ENCODE results near the gene CCN5.

DNA sequence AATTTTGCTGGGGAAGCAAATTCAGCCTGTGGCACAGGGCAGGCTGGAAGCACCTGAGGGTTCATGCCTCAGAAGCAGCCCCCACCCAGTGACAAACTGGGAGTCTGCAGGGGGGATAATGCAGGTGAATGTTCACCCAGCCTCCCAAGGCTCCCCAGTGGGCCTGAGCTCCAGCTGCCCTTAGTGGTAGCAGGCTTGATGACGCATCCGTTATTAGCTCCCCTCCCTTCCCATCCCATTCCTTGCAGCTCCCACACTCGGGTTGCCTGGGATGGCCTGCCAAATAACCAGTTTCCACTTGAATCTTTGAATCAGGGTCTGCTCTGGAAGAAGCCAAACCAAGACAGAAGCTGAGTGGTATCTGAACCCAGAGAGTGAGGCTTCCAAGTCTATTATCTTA, 46.3 kb downstream of the CCN5 start:
- TF ChIP-seq, protein P1, sequence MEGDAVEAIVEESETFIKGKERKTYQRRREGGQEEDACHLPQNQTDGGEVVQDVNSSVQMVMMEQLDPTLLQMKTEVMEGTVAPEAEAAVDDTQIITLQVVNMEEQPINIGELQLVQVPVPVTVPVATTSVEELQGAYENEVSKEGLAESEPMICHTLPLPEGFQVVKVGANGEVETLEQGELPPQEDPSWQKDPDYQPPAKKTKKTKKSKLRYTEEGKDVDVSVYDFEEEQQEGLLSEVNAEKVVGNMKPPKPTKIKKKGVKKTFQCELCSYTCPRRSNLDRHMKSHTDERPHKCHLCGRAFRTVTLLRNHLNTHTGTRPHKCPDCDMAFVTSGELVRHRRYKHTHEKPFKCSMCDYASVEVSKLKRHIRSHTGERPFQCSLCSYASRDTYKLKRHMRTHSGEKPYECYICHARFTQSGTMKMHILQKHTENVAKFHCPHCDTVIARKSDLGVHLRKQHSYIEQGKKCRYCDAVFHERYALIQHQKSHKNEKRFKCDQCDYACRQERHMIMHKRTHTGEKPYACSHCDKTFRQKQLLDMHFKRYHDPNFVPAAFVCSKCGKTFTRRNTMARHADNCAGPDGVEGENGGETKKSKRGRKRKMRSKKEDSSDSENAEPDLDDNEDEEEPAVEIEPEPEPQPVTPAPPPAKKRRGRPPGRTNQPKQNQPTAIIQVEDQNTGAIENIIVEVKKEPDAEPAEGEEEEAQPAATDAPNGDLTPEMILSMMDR (conservative IDR thresholded peaks at IDR 0.05 in 1 of 2, IDR thresholded peaks at IDR 0.05 in 1 of 2; ENCODE audit: extremely low read depth in 1 of 2, insufficient read depth in 1 of 2, low read depth in 1 of 2, low read length in 2 of 2) = no peak
- no peak for TF ChIP-seq EZH2 (IDR thresholded peaks at IDR 0.05; ENCODE audit: borderline replicate concordance, low read length)
